Panc1 (cell line): ENCODE measurements around the gene FGF14. TPM values are rescaled to one million over a fixed set of nuclear protein-coding genes. Genes with fewer than 3 reads are reported as not detected.

Experiments used
- ATAC-seq: fragments of 200-7000 bp; cut with Tn5 transposase; 2 replicates; pipeline ENCODE4 v1.9.1; 2020; ENCODE audit warnings: mild to moderate bottlenecking, moderate library complexity
- BruUV-seq: library from RNA; stranded (reverse); fragments of 400-500 nt; replicated peaks from 2 replicates; lab custom pipeline; 2021; lab: Mats Ljungman, UMichigan
- CTCF ChIA-PET: fragments of 300-600 bp; sonication (Branson Sonifier 250); formaldehyde crosslinking; loops from one replicate; lab custom pipeline; 2022; ENCODE audit warnings: antibody characterized with exemption; lab: Charles Lee
- POLR2A ChIA-PET: fragments of 300-600 bp; sonication (Branson Sonifier 250); formaldehyde crosslinking; loops from one replicate; lab custom pipeline; 2022; ENCODE audit warnings: antibody characterized with exemption; lab: Charles Lee
- DNase-seq: peaks from one replicate; pipeline ENCODE4 v3.0.0-alpha.2; 2010; ENCODE audit warnings: low read depth, low spot score
- H3K27ac ChIP-seq: 2 replicates; pipeline ENCODE4 v1.5.1; 2011; ENCODE audit warnings: mild to moderate bottlenecking, low read length, inconsistent platforms
- H3K27me3 ChIP-seq: fragments of 200-500 bp; sonication (Bioruptor generic); 2 replicates; pipeline ENCODE4 v1.6.0; 2014; ENCODE audit warnings: low read length, inconsistent platforms; ENCODE audit not compliant: control insufficient read depth, insufficient read depth
- H3K36me3 ChIP-seq: fragments of 200-500 bp; sonication (Bioruptor generic); 2 replicates; pipeline ENCODE4 v1.5.1; 2014; ENCODE audit warnings: inconsistent platforms, mild to moderate bottlenecking, low read length, moderate library complexity; ENCODE audit not compliant: control insufficient read depth, insufficient read depth
- H3K4me1 ChIP-seq: 2 replicates; pipeline ENCODE4 v1.5.1; 2011; ENCODE audit warnings: inconsistent platforms, mild to moderate bottlenecking, low read length, moderate library complexity; ENCODE audit not compliant: control insufficient read depth, insufficient read depth
- H3K4me3 ChIP-seq, 2 experiments: 2 replicates each; pipeline ENCODE4 v1.5.1; 2011 to 2012; ENCODE audit warnings: low read depth in 2 of 2, low read length in 2 of 2, mild to moderate bottlenecking in 2 of 2, inconsistent platforms in 1 of 2, moderate library complexity in 1 of 2
- H3K9me3 ChIP-seq: fragments of 200-500 bp; sonication (Bioruptor generic); 2 replicates; pipeline ENCODE4 v1.5.1; 2014; ENCODE audit warnings: low read depth, mild to moderate bottlenecking, inconsistent platforms, low read length, moderate library complexity; ENCODE audit not compliant: control insufficient read depth, insufficient read depth
- POLR2AphosphoS5 ChIP-seq: IDR thresholded peaks from 2 replicates; pipeline ENCODE4 v1.6.1; 2012; ENCODE audit warnings: mild to moderate bottlenecking, low read depth, low read length, moderate library complexity
- REST ChIP-seq, 2 experiments: IDR thresholded peaks; 2 replicates each; pipeline ENCODE4 v1.6.1; 2011 to 2012; ENCODE audit warnings: low read depth in 2 of 2, control low read depth in 1 of 2, low read length in 1 of 2, mild to moderate bottlenecking in 1 of 2, moderate library complexity in 1 of 2; ENCODE audit not compliant: insufficient read depth in 1 of 2
- SIN3A ChIP-seq: IDR thresholded peaks from 2 replicates; pipeline ENCODE4 v1.6.1; 2012; ENCODE audit warnings: low read depth, mild to moderate bottlenecking, low read length, moderate library complexity, borderline replicate concordance; ENCODE audit not compliant: insufficient read depth
- TCF7L2 ChIP-seq: IDR thresholded peaks from 2 replicates; pipeline ENCODE4 v1.6.1; 2011; ENCODE audit warnings: mild to moderate bottlenecking, low read depth, low read length, inconsistent platforms
- in situ Hi-C: cut with HindIII; loops from 2 replicates; pipeline ENCODE4 v1.10.0; 2016; ENCODE audit warnings: low sequenced_read_pairs, low pct_unique_long_range_greater_than_20kb
- intact Hi-C: fragments of 100-400 bp; cut with micrococcal nuclease; formaldehyde crosslinking; loops from one replicate; pipeline ENCODE4 v1.10.0; 2022; ENCODE audit not compliant: unreplicated experiment
- total RNA-seq: library from RNA; stranded (reverse); gene quantifications from one replicate; pipeline ENCODE4 v1.2.1, GENCODE V29; 2021; ENCODE audit not compliant: unreplicated experiment
- TF ChIP-seq, protein P1 (sequence below): fragments of 450-650 bp; IDR thresholded peaks from 2 replicates; pipeline ENCODE4 v1.5.1; 2017; ENCODE audit warnings: mild to moderate bottlenecking

Gene FGF14
- total RNA-seq, 1 experiment from 2014 or later = 0.03 TPM

GRCh38 chr13:102325321-102325720, 76.5 kb downstream of the FGF14 start:
- Histone ChIP-seq H3K4me3 (no peak overlapping the region), H3K4me1 (no peaks in the 10 kb centered on the region), H3K27ac (no peak overlapping the region), H3K27me3 (no peaks in the 10 kb centered on the region), H3K36me3 (no peaks in the 10 kb centered on the region), H3K9me3 (no peaks in the 10 kb centered on the region)
- BruUV-seq = no TSS peak
- intact Hi-C loops = no loop called here
- TF ChIP-seq SIN3A = no peak
- no peak for TF ChIP-seq POLR2AphosphoS5
- TF ChIP-seq, protein P1, sequence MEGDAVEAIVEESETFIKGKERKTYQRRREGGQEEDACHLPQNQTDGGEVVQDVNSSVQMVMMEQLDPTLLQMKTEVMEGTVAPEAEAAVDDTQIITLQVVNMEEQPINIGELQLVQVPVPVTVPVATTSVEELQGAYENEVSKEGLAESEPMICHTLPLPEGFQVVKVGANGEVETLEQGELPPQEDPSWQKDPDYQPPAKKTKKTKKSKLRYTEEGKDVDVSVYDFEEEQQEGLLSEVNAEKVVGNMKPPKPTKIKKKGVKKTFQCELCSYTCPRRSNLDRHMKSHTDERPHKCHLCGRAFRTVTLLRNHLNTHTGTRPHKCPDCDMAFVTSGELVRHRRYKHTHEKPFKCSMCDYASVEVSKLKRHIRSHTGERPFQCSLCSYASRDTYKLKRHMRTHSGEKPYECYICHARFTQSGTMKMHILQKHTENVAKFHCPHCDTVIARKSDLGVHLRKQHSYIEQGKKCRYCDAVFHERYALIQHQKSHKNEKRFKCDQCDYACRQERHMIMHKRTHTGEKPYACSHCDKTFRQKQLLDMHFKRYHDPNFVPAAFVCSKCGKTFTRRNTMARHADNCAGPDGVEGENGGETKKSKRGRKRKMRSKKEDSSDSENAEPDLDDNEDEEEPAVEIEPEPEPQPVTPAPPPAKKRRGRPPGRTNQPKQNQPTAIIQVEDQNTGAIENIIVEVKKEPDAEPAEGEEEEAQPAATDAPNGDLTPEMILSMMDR = no peak
- TF ChIP-seq REST (IDR thresholded peaks at IDR 0.05; ENCODE audit: insufficient read depth in 1 of 2, low read depth in 2 of 2, low read length in 1 of 2) = no peak
- TF ChIP-seq TCF7L2 = no peak
- no peak for ATAC-seq
- no peak for DNase-seq
- in situ Hi-C loops = no loop called here
- ChIA-PET POLR2A (no interaction called here), CTCF (no interaction called here)

GRCh38 chr13:102323505-102323904, 78.3 kb downstream of the FGF14 start:
- DNase-seq (no peak), ATAC-seq (no peak)
- POLR2A ChIA-PET = interaction anchor here (0.6 kb wide), 1 partner anchor 1586 kb away, joined by 9 read pairs; no protein-coding TSS in a partner anchor
- CTCF ChIA-PET = no interaction called here
- H3K36me3 ChIP-seq = no peaks in the 10 kb centered on the region
- no TSS peak for BruUV-seq
- H3K4me3 ChIP-seq = no peak overlapping the region
- no peak overlapping the region for H3K27ac ChIP-seq
- no peaks in the 10 kb centered on the region for H3K27me3 ChIP-seq
- TF ChIP-seq, protein P1 = no peak
- no peak for TF ChIP-seq POLR2AphosphoS5
- TF ChIP-seq REST (IDR thresholded peaks at IDR 0.05; ENCODE audit: insufficient read depth in 1 of 2, low read depth in 2 of 2, low read length in 1 of 2) = no peak
- no peak for TF ChIP-seq TCF7L2
- TF ChIP-seq SIN3A = no peak
- in situ Hi-C loops = no loop called here
- no peaks in the 10 kb centered on the region for H3K9me3 ChIP-seq
- intact Hi-C loops = no loop called here
- no peaks in the 10 kb centered on the region for H3K4me1 ChIP-seq
